HG03135 (cell line): Measurements from ENCODE around the gene GPR15.

ENCODE experiments used
- ATAC-seq: cut with Tn5 transposase; IDR thresholded peaks from one replicate; pipeline ENCODE4 v1.9.1; 2021; ENCODE audit warnings: mild to moderate bottlenecking, moderate library complexity; ENCODE audit not compliant: unreplicated experiment

Gene GPR15

GRCh38 chr3:98582042-98582441 lies 50.3 kb downstream of the GPR15 start:
- no peak for ATAC-seq

- no peak for ATAC-seq
Observed at GRCh38 chr3:98583766-98584165, 52.0 kb downstream of the GPR15 start.
